Measurements from ENCODE around the gene SART1.
A peak's percentile ranks its signal among the peaks of the same experiment; 100 is the strongest.
"Not testable (repeated sequence)": the region's sequence is repeated elsewhere in the genome, so short reads cannot be mapped to it uniquely, and the experiment has no call there.

Gene SART1

DNA sequence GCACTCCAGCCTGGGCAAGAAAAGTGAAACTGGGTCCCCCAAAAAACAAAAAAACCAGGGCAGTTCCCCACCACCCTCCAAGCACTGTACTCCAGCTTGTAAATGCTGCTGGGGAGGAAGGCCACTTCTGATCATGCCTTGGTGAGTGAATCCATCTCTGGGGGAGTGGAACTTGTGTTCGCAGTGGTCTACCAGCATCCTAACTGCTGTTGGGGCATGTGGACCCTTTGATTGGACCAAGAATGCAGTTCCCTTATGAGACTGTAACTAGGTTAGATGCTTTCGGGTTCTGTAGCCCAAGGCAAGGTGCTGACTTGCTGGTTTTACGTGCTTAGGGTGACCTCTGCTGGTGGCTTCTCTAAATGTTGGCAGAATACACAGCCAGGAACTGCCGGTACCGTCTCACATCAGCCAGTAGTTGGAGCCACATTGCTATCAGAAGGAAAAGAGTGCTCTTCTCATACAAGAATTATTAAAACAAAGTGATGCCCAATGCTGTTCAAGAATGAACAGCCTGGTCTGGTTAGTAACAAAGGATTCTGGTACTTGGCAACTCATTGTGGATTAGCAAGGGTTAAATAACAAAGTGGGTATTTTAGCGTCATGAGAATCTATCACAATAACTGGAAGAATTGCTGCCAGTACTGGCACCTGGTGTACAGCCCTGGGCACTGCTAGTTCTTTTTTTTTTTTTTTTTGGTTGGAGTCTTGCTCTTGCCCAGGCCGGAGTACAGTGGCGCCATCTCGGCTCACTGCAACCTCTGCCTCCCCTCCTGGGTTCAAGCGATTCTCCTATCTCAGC lies 27.5 kb downstream of the SART1 start:
- peak; percentile 76 for DNase-seq (ENCODE audit: low read depth)

DNA sequence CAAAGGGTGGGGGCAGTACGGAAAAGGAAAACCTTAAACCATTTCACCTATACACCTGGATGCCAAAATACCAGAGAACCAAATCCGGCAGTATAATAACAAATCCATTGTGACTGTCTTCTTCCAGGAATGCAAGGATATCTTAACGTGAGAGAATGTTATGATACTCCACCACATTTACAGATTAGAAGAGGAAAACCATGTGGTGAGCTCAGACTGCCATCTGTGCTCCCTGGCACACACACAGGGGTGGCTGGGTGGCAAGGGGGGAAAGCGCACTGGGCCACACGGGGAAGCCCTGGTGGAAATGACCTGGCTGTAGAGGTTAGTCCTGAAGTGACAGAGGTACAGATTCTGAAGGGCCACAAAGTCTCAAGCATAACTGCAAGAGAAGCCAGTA lies 30.5 kb downstream of the SART1 start:
- DNase-seq (ENCODE audit: low read depth), result no peak

- DNase-seq (ENCODE audit: low read depth), result no peak
Measured at GRCh38 chr11:65997286-65997685, 35.8 kb downstream of the SART1 start.

GRCh38 chr11:66001942-66002647 lies 40.6 kb downstream of the SART1 start, which contains the start of the genes BANF1 and EIF1AD:
TSS of gene BANF1 (plus strand) at chr11:66002503. CDS start at chr11:66003251, 748 bp downstream.
TSS of gene EIF1AD (minus strand) at chr11:66002157. CDS start at chr11:66000389, 1,768 bp downstream.
- peak; percentile 88 for DNase-seq (ENCODE audit: low read depth)

GRCh38 chr11:66002648-66003225 lies 41.2 kb downstream of the SART1 start:
- no peak for DNase-seq (ENCODE audit: low read depth)

- DNase-seq (ENCODE audit: low read depth), result no peak
Measured at GRCh38 chr11:66003291-66003690, 41.8 kb downstream of the SART1 start.

DNA sequence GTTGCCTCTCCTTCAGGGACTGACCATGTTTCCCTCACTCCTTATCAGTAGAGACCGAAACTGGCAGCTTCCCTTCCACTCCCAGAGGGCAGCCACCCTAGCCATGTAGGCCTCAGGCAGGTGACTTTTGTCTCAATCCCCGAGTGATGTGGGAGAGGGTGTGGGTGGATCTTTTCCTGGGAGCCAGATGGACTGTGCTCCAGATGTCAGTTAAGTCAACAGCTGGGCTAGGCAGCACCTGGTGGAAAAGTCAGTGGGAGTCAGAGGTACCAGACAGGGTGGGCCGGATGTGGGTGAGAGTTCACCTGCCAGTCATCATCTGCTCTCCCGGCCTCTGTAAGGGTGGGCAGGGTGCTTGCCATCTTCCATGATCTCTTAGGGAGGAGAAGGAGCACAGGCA lies 42.7 kb downstream of the SART1 start:
- DNase-seq (ENCODE audit: low read depth), result no peak

GRCh38 chr11:66006134-66006890 lies 44.8 kb downstream of the SART1 start:
- DNase-seq (ENCODE audit: low read depth), result no peak

DNA sequence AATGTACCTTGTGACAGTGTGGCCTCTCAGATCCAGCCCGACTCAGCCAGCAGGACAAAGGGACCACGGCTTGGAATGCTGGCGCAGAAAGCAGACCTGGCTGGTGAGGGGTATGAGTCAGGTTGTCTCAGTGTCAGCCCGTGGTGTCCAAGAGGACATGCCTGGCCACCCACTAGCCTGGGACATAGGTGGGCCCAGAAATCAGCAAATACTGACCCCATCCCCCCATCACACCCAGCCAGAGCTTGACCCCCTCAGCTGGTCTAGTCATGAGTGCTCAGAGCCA lies 45.3 kb downstream of the SART1 start:
- no peak for DNase-seq (ENCODE audit: low read depth)

GRCh38 chr11:66007201-66007634 lies 45.7 kb downstream of the SART1 start:
- no peak for DNase-seq (ENCODE audit: low read depth)

DNA sequence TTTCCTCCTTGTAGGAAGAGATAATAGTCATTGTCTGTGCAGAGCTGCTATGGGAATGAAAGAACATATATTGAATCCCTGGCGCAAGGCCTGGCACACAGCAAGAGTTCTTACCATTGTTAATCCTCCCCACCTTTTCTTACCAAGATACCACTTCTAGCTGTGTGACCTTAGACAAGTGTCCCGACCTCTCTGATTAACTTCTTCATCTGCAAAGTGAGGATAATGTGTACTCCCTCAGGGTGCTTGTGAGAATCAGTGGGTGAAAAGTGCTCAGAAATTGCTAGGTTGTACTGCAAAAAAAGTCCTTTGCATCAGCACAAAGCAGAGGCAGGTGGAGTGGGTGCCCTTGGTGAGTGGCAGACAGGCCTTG lies 46.5 kb downstream of the SART1 start:
- no peak for DNase-seq (ENCODE audit: low read depth)

DNA sequence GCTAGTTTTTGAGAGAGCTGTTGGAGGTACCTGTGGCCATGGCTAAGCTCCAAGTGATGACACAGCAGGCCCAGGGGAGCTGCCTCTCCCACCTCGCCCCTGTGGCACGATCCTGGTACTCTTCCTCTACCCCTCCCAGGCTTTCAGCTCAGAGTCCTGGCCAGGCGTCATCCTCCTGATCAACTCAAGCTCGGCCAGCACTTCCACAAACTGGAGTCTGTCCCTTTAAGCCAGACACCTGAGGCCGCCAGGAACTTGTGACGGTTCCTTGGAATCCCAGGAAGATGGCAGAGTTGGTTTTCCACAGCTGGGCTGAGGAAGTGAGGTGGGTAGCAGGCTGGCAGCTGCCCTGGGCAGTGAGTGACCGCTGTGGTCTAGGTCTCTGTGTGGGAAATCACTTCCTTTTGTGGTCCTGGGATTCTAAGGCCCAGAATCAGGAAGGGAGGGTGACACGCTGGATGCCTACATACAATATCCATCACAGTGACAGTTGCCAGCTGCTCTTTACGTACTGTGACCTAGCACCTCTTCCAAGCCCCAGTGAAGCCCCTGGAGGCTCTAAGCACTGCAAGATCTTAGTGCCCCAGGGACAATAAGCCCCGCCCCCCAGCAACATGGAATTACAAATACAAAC lies 47.1 kb downstream of the SART1 start:
- DNase-seq (ENCODE audit: low read depth), result no peak

GRCh38 chr11:66010036-66010435 lies 48.5 kb downstream of the SART1 start:
- not testable (repeated sequence) for DNase-seq (ENCODE audit: low read depth)

- no peak for DNase-seq (ENCODE audit: low read depth)
Measured at GRCh38 chr11:66011239-66011784, 49.8 kb downstream of the SART1 start.

- DNase-seq (ENCODE audit: low read depth), result no peak
Measured at GRCh38 chr11:66011785-66012303, 50.3 kb downstream of the SART1 start, which contains the start of gene CST6. TSS of gene CST6 (plus strand) at chr11:66012008. CDS start at chr11:66012045, 37 bp downstream.

DNA sequence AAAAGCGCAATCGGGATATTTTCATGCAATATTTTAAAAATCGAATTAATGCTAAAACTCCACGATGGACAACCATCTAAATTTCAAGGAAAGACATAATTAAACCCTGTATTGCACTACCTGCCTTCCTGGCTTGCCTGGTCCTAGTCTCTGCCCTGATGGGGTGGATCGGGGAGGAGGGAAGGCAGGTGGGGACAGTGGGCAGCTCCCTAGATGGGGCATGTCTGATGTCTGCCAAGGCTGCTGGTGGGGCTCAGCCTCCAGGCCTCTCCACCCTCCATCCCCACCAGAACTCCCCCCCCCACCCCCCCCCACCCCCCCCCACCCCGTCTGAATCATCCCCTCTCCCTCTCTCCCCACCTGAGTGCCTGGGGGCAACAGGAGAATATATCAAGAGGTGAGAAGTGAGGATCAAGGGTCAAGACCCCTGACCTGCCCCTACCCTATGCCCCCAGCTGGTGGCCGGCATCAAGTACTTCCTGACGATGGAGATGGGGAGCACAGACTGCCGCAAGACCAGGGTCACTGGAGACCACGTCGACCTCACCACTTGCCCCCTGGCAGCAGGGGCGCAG lies 50.9 kb downstream of the SART1 start:
- no peak for DNase-seq (ENCODE audit: low read depth)

- no peak for DNase-seq (ENCODE audit: low read depth)
Measured at GRCh38 chr11:66012946-66013761, 51.6 kb downstream of the SART1 start.

DNA sequence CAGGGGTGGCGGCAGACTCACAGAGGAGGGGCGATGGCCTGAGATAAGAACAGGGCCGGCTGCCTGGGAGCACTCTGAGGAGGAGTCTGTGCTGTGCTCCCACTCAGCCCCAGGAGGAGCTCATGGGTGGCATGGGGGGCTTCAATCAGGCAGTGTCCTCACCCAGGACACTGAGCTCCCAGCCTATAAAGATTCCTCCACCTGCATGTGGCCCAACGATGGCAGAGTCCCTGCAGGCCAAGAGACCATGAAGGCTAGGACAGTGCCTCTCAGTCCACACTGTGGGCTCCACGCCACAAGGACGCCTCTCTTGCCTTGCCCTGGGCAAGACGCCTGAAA lies 52.2 kb downstream of the SART1 start:
- DNase-seq (ENCODE audit: low read depth), result no peak

- no peak for DNase-seq (ENCODE audit: low read depth)
Measured at GRCh38 chr11:66014804-66015453, 53.4 kb downstream of the SART1 start.

GRCh38 chr11:66015454-66015881 lies 53.9 kb downstream of the SART1 start:
- no peak for DNase-seq (ENCODE audit: low read depth)
